IMR-90 (cell line): ENCODE measurements around the gene ANKS4B. TPM values are rescaled to one million over a fixed set of nuclear protein-coding genes. Genes with fewer than 3 reads are reported as not detected.

ENCODE experiments used
- ATAC-seq: fragments of 200-7000 bp; cut with Tn5 transposase; 2 replicates; pipeline ENCODE4 v1.9.1; 2020; ENCODE audit warnings: low read depth, mild to moderate bottlenecking, moderate library complexity
- BruUV-seq: library from RNA; stranded (reverse); fragments of 400-500 nt; replicated peaks from 2 replicates; lab custom pipeline; 2021; lab: Mats Ljungman, UMichigan
- CTCF ChIA-PET: fragments of 300-600 bp; formaldehyde crosslinking; extraction: SDS; loops from one replicate; lab custom pipeline; 2021; ENCODE audit warnings: antibody characterized with exemption; lab: Yijun Ruan, JAX
- POLR2A ChIA-PET: fragments of 300-600 bp; sonication (Branson Sonifier 250); formaldehyde crosslinking; loops from one replicate; lab custom pipeline; 2022; ENCODE audit warnings: antibody characterized with exemption; ENCODE audit not compliant: unreplicated experiment; lab: Charles Lee
- DNase-seq: peaks from one replicate; pipeline ENCODE4 v3.0.0; 2013
- H2AFZ ChIP-seq: replicated peaks from 2 replicates; pipeline ENCODE3; 2013; ENCODE audit warnings: low read length, mild to moderate bottlenecking; ENCODE audit not compliant: poor library complexity
- H2AK5ac ChIP-seq: 2 replicates; pipeline ENCODE4 v1.6.1; 2013; ENCODE audit warnings: low read depth, low read length, inconsistent platforms
- H2AK9ac ChIP-seq: replicated peaks from 2 replicates; pipeline ENCODE3; 2013; ENCODE audit warnings: mild to moderate bottlenecking, low read depth, low read length, moderate library complexity; ENCODE audit not compliant: poor library complexity
- H2BK120ac ChIP-seq: 2 replicates; pipeline ENCODE4 v1.6.1; 2013; ENCODE audit warnings: low read depth, low read length, inconsistent platforms
- H2BK15ac ChIP-seq: 3 replicates; pipeline ENCODE4 v1.6.1; 2013; ENCODE audit warnings: low read depth, low read length, inconsistent platforms
- H2BK20ac ChIP-seq: 2 replicates; pipeline ENCODE4 v1.6.1; 2013; ENCODE audit warnings: low read depth, mild to moderate bottlenecking, inconsistent platforms, low read length, moderate library complexity
- H2BK5ac ChIP-seq: 2 replicates; pipeline ENCODE4 v1.6.1; 2013; ENCODE audit warnings: mild to moderate bottlenecking, low read depth, low read length, inconsistent platforms; ENCODE audit not compliant: poor library complexity, severe bottlenecking
- H3K14ac ChIP-seq: replicated peaks from 2 replicates; pipeline ENCODE4 v1.6.1; 2013; ENCODE audit warnings: low read depth, low read length, inconsistent platforms
- H3K18ac ChIP-seq: 2 replicates; pipeline ENCODE4 v1.6.1; 2013; ENCODE audit warnings: low read depth, low read length, control low read depth
- H3K23ac ChIP-seq: 2 replicates; pipeline ENCODE4 v1.6.1; 2013; ENCODE audit warnings: low read depth, low read length, inconsistent platforms
- H3K27ac ChIP-seq: 2 replicates; pipeline ENCODE4 v1.5.1; 2013; ENCODE audit warnings: mild to moderate bottlenecking, control low read depth, low read length; ENCODE audit not compliant: insufficient read depth
- H3K27me3 ChIP-seq: 2 replicates; pipeline ENCODE4 v1.6.1; 2013; ENCODE audit warnings: low read length; ENCODE audit not compliant: control insufficient read depth, insufficient read depth
- H3K36me3 ChIP-seq: 2 replicates; pipeline ENCODE4 v1.6.1; 2013; ENCODE audit warnings: low read length, mixed read lengths; ENCODE audit not compliant: control insufficient read depth, insufficient read depth
- H3K4ac ChIP-seq: 2 replicates; pipeline ENCODE4 v1.6.1; 2013; ENCODE audit warnings: low read depth, low read length, inconsistent platforms
- H3K4me1 ChIP-seq: 2 replicates; pipeline ENCODE4 v1.6.1; 2013; ENCODE audit warnings: low read length, mixed read lengths; ENCODE audit not compliant: control insufficient read depth, insufficient read depth
- H3K4me2 ChIP-seq: 2 replicates; pipeline ENCODE4 v1.6.1; 2013; ENCODE audit warnings: low read depth, mild to moderate bottlenecking, control low read depth, low read length, moderate library complexity
- H3K4me3 ChIP-seq: 2 replicates; pipeline ENCODE4 v1.5.1; 2013; ENCODE audit warnings: low read depth, mild to moderate bottlenecking, control low read depth, low read length, moderate library complexity; ENCODE audit not compliant: insufficient read depth
- H3K56ac ChIP-seq: 2 replicates; pipeline ENCODE4 v1.6.1; 2013; ENCODE audit warnings: low read length, inconsistent platforms; ENCODE audit not compliant: insufficient read depth; ENCODE audit errors: extremely low read depth
- H3K79me1 ChIP-seq, 2 experiments: 2 replicates each; pipeline ENCODE4 v1.6.1; 2013; ENCODE audit warnings: low read length in 2 of 2, inconsistent platforms in 1 of 2, low read depth in 1 of 2
- H3K9ac ChIP-seq: 2 replicates; pipeline ENCODE4 v1.6.1; 2013; ENCODE audit warnings: low read depth, low read length, control low read depth
- H3K9me1 ChIP-seq: 2 replicates; pipeline ENCODE4 v1.6.1; 2013; ENCODE audit warnings: low read length, inconsistent platforms; ENCODE audit not compliant: insufficient read depth
- H3K9me3 ChIP-seq: 2 replicates; pipeline ENCODE4 v1.6.1; 2013; ENCODE audit warnings: low read length; ENCODE audit not compliant: control insufficient read depth, insufficient read depth
- H4K20me1 ChIP-seq: 2 replicates; pipeline ENCODE4 v1.6.1; 2013; ENCODE audit warnings: low read length, inconsistent platforms; ENCODE audit not compliant: insufficient read depth
- H4K5ac ChIP-seq: 2 replicates; pipeline ENCODE4 v1.6.1; 2013; ENCODE audit warnings: mild to moderate bottlenecking, low read depth, low read length, control low read depth
- H4K8ac ChIP-seq, 2 experiments: 2 replicates each; pipeline ENCODE4 v1.6.1; 2013; ENCODE audit warnings: low read depth in 2 of 2, low read length in 2 of 2, control low read depth in 1 of 2, inconsistent platforms in 1 of 2
- H4K91ac ChIP-seq: 2 replicates; pipeline ENCODE4 v1.6.1; 2013; ENCODE audit warnings: low read depth, low read length, inconsistent platforms; ENCODE audit not compliant: insufficient read depth
- CTCF ChIP-seq: conservative IDR thresholded peaks from 2 replicates; pipeline ENCODE4 v1.5.1; 2012; ENCODE audit warnings: mild to moderate bottlenecking, low read depth, low read length, improper control_type of control experiment
- RAD21 ChIP-seq: IDR thresholded peaks from 2 replicates; pipeline ENCODE4 v1.6.1; 2012; ENCODE audit warnings: low read length, improper control_type of control experiment
- WGBS, 2 experiments: methylation state at CpG; one replicate each; pipeline versions ENCODE4 v1.1.5 to v1.1.7; 2013; ENCODE audit warnings: missing lambda C conversion rate in 2 of 2; ENCODE audit not compliant: insufficient read length in 1 of 2; ENCODE audit errors: extremely low coverage in 2 of 2; 5-methylcytosine and 5-hydroxymethylcytosine counted together
- dilution Hi-C: fragments of 300-500 bp; cut with HindIII; formaldehyde crosslinking; loops from one replicate; pipeline ENCODE4 v1.14.3; 2018; ENCODE audit warnings: low sequenced_read_pairs; ENCODE audit not compliant: unreplicated experiment
- in situ Hi-C: fragments of 300-500 bp; cut with MboI; formaldehyde crosslinking; loops from 3 replicates; pipeline ENCODE4 v1.14.3; 2019; ENCODE audit warnings: low sequenced_read_pairs, inconsistent platforms, mixed read lengths
- intact Hi-C: fragments of 100-400 bp; cut with micrococcal nuclease; formaldehyde crosslinking; loops from 2 replicates; pipeline ENCODE4 v1.10.0; 2022
- polyA plus RNA-seq, 3 experiments: library from polyadenylated mRNA; depleted of rRNA; stranded (reverse); fragments of >200 nt; gene quantifications; 2 replicates each; pipeline ENCODE4 v1.2.3, GENCODE V29; 2012; ENCODE audit warnings: low replicate concordance in 1 of 3
- total RNA-seq: library from RNA; depleted of rRNA; stranded (reverse); fragments of >200 nt; gene quantifications from 2 replicates; pipeline ENCODE4 v1.2.3, GENCODE V29; 2012

Gene ANKS4B
- total and polyA plus RNA-seq, 2 of the 4 experiments (the other 2 are of a cell fraction) = not detected

GRCh38 chr16:21262779-21263639 lies 29.5 kb downstream of the ANKS4B start:
- Histone ChIP-seq H3K18ac (no peak overlapping the region), H3K4ac (no peak overlapping the region), H4K20me1 (no peaks in the 10 kb centered on the region), H4K8ac (no peak overlapping the region), H3K9me3 (no peaks in the 10 kb centered on the region), H3K36me3 (no peaks in the 10 kb centered on the region), H2BK20ac (no peak overlapping the region), H3K4me1 (no peaks in the 10 kb centered on the region; the same call in 1 of the 2 replicates), H2AFZ (no peak overlapping the region), H2AK5ac (no peak overlapping the region), H2BK120ac (no peak overlapping the region), H3K14ac (no peak overlapping the region), H3K9ac (no peak overlapping the region), H3K27ac (no peak overlapping the region), H3K79me1 (no peaks in the 10 kb centered on the region), H4K5ac (no peak overlapping the region), H3K4me3 (no peak overlapping the region), H2BK15ac (no peak overlapping the region), H3K4me2 (no peak overlapping the region), H3K56ac (no peak overlapping the region), H3K23ac (no peak overlapping the region), H4K91ac (no peak overlapping the region), H3K9me1 (0 out of 2 replicates have a peak, but pooled peaks cover 3% of the 10 kb centered on the region), H2BK5ac (no peak overlapping the region), H3K27me3 (peaks cover 3% of the 10 kb centered on the region; the same call in 1 of the 2 replicates), H2AK9ac (no peak overlapping the region)
- 67% methylated on average over 1 of the region's 12 CpGs; no CpG with 5 or more reads in 1 of the 2 experiments for WGBS, 2 experiments
- POLR2A ChIA-PET = no interaction called here
- BruUV-seq = no TSS peak
- no peak for DNase-seq
- in situ Hi-C loops (no loop called here), dilution Hi-C loops (no loop called here), intact Hi-C loops (no loop called here)
- TF ChIP-seq RAD21 = no peak
- TF ChIP-seq CTCF = no peak
- no peak for ATAC-seq
- CTCF ChIA-PET = no interaction called here
